ENCODE data around the gene KLHL35. TPM values are rescaled to one million over a fixed set of nuclear protein-coding genes. Genes with fewer than 3 reads are reported as not detected.

The KLHL35 gene
- total and polyA plus RNA-seq, 3 donors from 2014 or later, result 15.4 to 58.2 (median 51.2) TPM

DNA sequence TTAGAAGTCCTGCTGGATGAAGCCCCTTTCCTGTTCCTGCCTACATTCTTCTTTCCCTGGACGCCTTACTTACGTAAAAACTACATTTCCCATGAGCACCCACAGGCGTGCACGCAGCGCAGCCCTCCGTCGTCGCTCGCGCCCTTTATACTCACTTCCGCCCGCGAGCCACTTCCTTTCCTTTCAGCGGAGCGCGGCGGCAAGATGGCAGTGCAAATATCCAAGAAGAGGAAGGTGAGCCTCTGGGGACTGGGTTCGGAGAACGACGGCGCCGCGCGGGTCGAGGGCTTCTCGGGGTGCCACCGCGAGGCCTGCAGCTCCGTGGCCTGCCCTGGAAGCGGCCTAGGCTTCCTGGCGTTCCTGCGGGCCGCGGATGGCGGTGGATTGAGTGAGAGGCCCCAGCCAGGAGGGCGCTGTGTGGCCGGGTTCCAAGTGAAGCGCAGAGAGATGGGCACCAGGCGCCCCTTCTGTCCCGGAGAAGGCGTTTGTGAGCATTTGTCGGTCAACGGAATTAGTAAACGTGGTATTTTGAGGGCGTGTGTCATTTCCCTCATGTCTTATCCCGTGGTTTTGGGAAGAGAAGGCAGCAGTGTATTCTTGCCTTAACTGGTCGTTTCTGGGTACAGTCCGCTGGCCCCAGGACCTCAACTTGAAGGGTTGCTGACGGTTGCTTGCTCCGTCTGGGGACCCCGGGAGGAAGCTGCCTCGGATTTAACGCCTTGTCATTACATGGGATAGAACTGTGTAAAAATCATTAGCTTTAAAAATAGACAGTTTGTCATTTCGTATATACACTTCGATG lies 33.5 kb downstream of the KLHL35 start, which contains the start of gene RPS3:
RPS3 (plus strand) TSS at position 175 of the 802 bp plus-strand sequence; CDS start at position 205, 30 bp downstream.
- no peaks in the 10 kb centered on the region for H3K36me3 ChIP-seq (ENCODE audit: low read depth, missing control alignments)
- peak within 1 kb of the TSS; percentile 90 to 99 for H3K4me3 ChIP-seq
- H3K4me1 ChIP-seq, result peaks cover 17% of the 10 kb centered on the region
- no peaks in the 10 kb centered on the region for H3K27me3 ChIP-seq
- 0 to 1% methylated on average over 27 to 55 of the region's 55 CpGs for WGBS, 2 donors
- peak; percentile 98 for DNase-seq
- TF ChIP-seq POLR2A (IDR thresholded peaks at IDR 0.05), result peak; percentile 87
- TF ChIP-seq, protein P1, sequence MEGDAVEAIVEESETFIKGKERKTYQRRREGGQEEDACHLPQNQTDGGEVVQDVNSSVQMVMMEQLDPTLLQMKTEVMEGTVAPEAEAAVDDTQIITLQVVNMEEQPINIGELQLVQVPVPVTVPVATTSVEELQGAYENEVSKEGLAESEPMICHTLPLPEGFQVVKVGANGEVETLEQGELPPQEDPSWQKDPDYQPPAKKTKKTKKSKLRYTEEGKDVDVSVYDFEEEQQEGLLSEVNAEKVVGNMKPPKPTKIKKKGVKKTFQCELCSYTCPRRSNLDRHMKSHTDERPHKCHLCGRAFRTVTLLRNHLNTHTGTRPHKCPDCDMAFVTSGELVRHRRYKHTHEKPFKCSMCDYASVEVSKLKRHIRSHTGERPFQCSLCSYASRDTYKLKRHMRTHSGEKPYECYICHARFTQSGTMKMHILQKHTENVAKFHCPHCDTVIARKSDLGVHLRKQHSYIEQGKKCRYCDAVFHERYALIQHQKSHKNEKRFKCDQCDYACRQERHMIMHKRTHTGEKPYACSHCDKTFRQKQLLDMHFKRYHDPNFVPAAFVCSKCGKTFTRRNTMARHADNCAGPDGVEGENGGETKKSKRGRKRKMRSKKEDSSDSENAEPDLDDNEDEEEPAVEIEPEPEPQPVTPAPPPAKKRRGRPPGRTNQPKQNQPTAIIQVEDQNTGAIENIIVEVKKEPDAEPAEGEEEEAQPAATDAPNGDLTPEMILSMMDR (IDR thresholded peaks at IDR 0.05), result peak in 2 of 3 experiments; percentile 19 to 43
- H3K27ac ChIP-seq, result peak within 1 kb of the TSS; percentile 86 to 97
- intact Hi-C loops (cut with DNase I; ENCODE audit: low total_unique reads), result no loop called here
- no peaks in the 10 kb centered on the region for H3K9me3 ChIP-seq

DNA sequence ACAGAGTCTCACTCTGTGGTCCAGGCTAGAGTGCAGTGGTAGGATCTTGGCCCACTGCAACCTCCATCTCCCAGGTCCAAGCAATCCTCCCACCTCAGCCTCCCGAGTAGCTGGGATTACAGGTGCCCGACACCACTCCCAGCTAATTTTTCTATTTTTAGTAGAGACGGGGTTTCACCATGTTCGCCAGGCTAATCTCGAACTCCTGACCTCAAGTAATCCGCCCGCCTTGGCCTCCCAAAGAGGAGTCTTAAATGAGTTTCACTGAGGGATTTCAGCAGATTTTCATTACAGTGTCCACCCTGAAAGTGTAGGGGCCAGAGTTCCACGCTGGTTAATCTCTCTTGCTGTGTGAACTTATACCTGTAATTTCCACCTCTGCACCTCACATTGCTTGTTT lies 34.1 kb downstream of the KLHL35 start:
- H3K27me3 ChIP-seq, result no peaks in the 10 kb centered on the region
- H3K27ac ChIP-seq, result no peak overlapping the region
- intact Hi-C loops (cut with DNase I; ENCODE audit: low total_unique reads), result no loop called here
- no peaks in the 10 kb centered on the region for H3K36me3 ChIP-seq (ENCODE audit: low read depth, missing control alignments)
- H3K9me3 ChIP-seq, result no peaks in the 10 kb centered on the region
- no peak for DNase-seq
- 62 to 71% methylated on average over 8 of the region's 8 CpGs for WGBS, 2 donors
- TF ChIP-seq POLR2A (IDR thresholded peaks at IDR 0.05), result no peak
- TF ChIP-seq, protein P1 (IDR thresholded peaks at IDR 0.05), result no peak
- peak overlapping the region; percentile 90 to 99 for H3K4me3 ChIP-seq
- peaks cover 17% of the 10 kb centered on the region for H3K4me1 ChIP-seq

GRCh38 chr11:75394085-75394840 lies 38.7 kb downstream of the KLHL35 start:
- intact Hi-C loops (cut with DNase I; ENCODE audit: low total_unique reads), result no loop called here
- Histone ChIP-seq H3K36me3 (ENCODE audit: low read depth, missing control alignments) (no peaks in the 10 kb centered on the region), H3K4me1 (no peaks in the 10 kb centered on the region), H3K4me3 (no peak overlapping the region), H3K9me3 (no peaks in the 10 kb centered on the region), H3K27ac (no peak overlapping the region), H3K27me3 (no peaks in the 10 kb centered on the region)
- 72 to 90% methylated on average over 8 of the region's 8 CpGs for WGBS, 2 donors
- TF ChIP-seq, protein P1 (IDR thresholded peaks at IDR 0.05), result no peak
- no peak for TF ChIP-seq POLR2A (IDR thresholded peaks at IDR 0.05)
- no peak for DNase-seq

DNA sequence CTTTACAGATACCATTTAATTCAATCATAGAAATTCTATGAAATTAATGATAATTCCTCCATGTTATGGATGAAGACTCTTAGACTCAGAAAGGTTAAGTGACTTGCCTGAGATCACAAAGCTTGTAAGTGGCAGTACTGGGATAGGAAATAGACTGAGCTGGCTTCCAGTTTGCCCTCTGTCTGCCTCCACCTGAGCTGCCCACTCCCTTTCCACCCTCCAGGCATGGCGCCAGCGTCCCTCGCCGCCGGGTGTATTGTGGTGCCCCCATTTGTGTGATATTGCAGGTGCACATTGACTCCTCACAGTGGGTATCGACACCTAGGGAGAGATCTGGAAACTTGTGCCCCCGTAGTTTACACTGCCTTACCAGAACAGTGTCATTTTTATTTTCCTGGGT lies 43.1 kb downstream of the KLHL35 start:
- no peaks in the 10 kb centered on the region for H3K9me3 ChIP-seq
- no peak overlapping the region for H3K4me3 ChIP-seq
- H3K36me3 ChIP-seq (ENCODE audit: low read depth, missing control alignments), result no peaks in the 10 kb centered on the region
- 72 to 80% methylated on average over 7 of the region's 7 CpGs for WGBS, 2 donors
- H3K27me3 ChIP-seq, result no peaks in the 10 kb centered on the region
- no peak overlapping the region for H3K27ac ChIP-seq
- intact Hi-C loops (cut with DNase I; ENCODE audit: low total_unique reads), result loop anchor here (10.0 kb wide), 2 partner anchors 55 to 105 kb away; no protein-coding TSS in a partner anchor
- no peak for DNase-seq
- TF ChIP-seq, protein P1 (IDR thresholded peaks at IDR 0.05), result no peak
- peaks cover 6% of the 10 kb centered on the region for H3K4me1 ChIP-seq
